ENCODE measurements around the gene GNPDA1.

DNA sequence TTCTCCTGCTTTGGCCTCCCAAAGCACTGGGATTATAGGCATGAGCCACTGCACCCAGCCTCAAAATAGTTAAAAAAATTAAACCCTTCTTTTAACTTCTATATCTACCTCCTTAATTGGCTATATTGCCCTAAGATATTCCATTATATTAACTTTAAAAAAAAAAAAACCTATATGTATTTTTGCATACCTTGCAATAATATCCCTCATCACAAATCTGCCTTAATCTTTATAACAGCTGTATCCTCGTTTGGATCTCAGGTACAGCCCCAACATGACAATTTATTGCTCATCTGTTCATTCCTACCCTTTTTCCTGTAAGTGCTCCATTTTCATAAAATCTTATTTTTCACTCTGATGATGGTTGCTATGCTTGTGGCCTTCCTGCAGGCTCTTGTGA is 12.7 kb downstream of the GNPDA1 start:
- TF ChIP-seq POLR2A (IDR thresholded peaks at IDR 0.05; ENCODE audit: low read depth, low read length) (no peak), POU2F2 (IDR thresholded peaks at IDR 0.05; ENCODE audit: low read depth, low read length) (no peak), POLR2AphosphoS5 (IDR thresholded peaks at IDR 0.05; ENCODE audit: low read depth, low read length) (no peak), PAX5 (IDR thresholded peaks at IDR 0.05; ENCODE audit: insufficient read depth, low read length, severe bottlenecking) (no peak)
